Esophagus muscularis mucosa (tissue), 3 donors: ENCODE results near the gene VTI1A.

Source experiments
- POLR2A ChIP-seq: fragments of 450-650 bp; IDR thresholded peaks from one replicate; pipeline ENCODE4 v1.6.1; 2017; ENCODE audit warnings: antibody characterized with exemption, moderate library complexity, mild to moderate bottlenecking, low read depth
- TF ChIP-seq, protein P1 (sequence below), 3 experiments: fragments of 200-600 bp in 2 of 3; fragments of 450-650 bp in 1 of 3; sonication (generic) in 2 of 3; IDR thresholded peaks; one replicate each; pipeline ENCODE4 v1.5.1; 2017 to 2019; ENCODE audit warnings: antibody characterized with exemption in 3 of 3, mild to moderate bottlenecking in 2 of 3, moderate library complexity in 1 of 3

DNA sequence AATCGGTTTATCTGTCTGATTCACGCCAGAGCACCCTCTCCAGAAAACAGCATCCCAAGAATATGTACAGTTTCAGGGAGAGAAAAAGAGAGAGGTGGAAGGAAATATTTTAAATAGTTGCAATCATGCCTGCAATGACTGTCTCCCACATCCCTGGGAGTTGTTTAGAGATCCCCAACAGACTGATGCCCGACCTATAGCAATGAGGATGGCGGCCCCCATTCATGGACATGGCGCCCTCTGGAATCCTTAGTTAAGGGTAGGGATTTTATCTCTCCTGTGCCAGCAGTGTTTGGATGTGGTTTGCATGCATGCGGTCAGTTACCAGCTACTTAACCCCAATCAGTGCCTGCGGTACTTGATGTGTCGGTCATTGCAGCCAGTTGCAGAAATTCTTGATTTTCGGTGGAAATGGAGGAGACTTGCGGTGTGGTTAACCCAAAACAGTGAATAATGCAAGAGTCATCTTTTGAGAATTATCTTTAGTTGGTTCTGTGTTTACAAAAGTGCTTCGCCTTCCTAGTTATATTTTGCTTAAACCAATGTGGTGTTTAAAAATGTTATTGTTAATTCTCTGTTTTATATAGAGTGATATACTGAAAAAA lies 317.0 kb downstream of the VTI1A start:
- TF ChIP-seq, protein P1, sequence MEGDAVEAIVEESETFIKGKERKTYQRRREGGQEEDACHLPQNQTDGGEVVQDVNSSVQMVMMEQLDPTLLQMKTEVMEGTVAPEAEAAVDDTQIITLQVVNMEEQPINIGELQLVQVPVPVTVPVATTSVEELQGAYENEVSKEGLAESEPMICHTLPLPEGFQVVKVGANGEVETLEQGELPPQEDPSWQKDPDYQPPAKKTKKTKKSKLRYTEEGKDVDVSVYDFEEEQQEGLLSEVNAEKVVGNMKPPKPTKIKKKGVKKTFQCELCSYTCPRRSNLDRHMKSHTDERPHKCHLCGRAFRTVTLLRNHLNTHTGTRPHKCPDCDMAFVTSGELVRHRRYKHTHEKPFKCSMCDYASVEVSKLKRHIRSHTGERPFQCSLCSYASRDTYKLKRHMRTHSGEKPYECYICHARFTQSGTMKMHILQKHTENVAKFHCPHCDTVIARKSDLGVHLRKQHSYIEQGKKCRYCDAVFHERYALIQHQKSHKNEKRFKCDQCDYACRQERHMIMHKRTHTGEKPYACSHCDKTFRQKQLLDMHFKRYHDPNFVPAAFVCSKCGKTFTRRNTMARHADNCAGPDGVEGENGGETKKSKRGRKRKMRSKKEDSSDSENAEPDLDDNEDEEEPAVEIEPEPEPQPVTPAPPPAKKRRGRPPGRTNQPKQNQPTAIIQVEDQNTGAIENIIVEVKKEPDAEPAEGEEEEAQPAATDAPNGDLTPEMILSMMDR (IDR thresholded peaks at IDR 0.05) = no peak
- TF ChIP-seq POLR2A = no peak
